NCI-H460 (cell line): ENCODE data around the gene NCAPD2. TPM values are rescaled to one million over a fixed set of nuclear protein-coding genes. Genes with fewer than 3 reads are reported as not detected.

Experiments
- DNase-seq: peaks from one replicate; pipeline ENCODE4 v3.0.0-alpha.2; 2016; ENCODE audit warnings: low read depth; ENCODE audit errors: extremely low read depth
- total RNA-seq: library from RNA; depleted of rRNA; stranded (reverse); fragments of >200 nt; shearing (Covaris generic); gene quantifications from 2 replicates; pipeline ENCODE4 v1.2.3, GENCODE V29; 2014

The NCAPD2 gene
- total RNA-seq, 1 experiment from 2014 or later: 68.4 TPM

- DNase-seq: peak; percentile 85
These were observed 38.4 kb downstream of the NCAPD2 start for GRCh38 chr12:6532051-6532926.

GRCh38 chr12:6532927-6533652 lies 39.2 kb downstream of the NCAPD2 start:
- DNase-seq: peak; percentile 60

GRCh38 chr12:6533653-6533922 lies 39.7 kb downstream of the NCAPD2 start:
- DNase-seq: no peak

- peak; percentile 96 for DNase-seq
These were observed 40.2 kb downstream of the NCAPD2 start, which contains the start of gene GAPDH for GRCh38 chr12:6533923-6534694. TSS of gene GAPDH (plus strand) at chr12:6534517. CDS start at chr12:6534833, 316 bp downstream.

GRCh38 chr12:6534695-6534944 lies 40.7 kb downstream of the NCAPD2 start:
- no peak for DNase-seq

- DNase-seq: no peak
These were observed 41.2 kb downstream of the NCAPD2 start for GRCh38 chr12:6534945-6535696.

- no peak for DNase-seq
These were observed 41.7 kb downstream of the NCAPD2 start for GRCh38 chr12:6535697-6535946.

- no peak for DNase-seq
These were observed 42.3 kb downstream of the NCAPD2 start for GRCh38 chr12:6535960-6536847.

GRCh38 chr12:6536894-6537579 lies 43.1 kb downstream of the NCAPD2 start:
- DNase-seq: no peak

GRCh38 chr12:6537580-6538419 lies 43.9 kb downstream of the NCAPD2 start:
- DNase-seq: peak; percentile 70

GRCh38 chr12:6538420-6539313 lies 44.8 kb downstream of the NCAPD2 start:
- no peak for DNase-seq

- DNase-seq: no peak
These were observed 45.4 kb downstream of the NCAPD2 start for GRCh38 chr12:6539314-6539682.

GRCh38 chr12:6539707-6540134 lies 45.8 kb downstream of the NCAPD2 start:
- peak; percentile 55 for DNase-seq

- peak; percentile 86 for DNase-seq
These were observed 46.4 kb downstream of the NCAPD2 start for GRCh38 chr12:6540181-6540877.

GRCh38 chr12:6541371-6542165 lies 47.7 kb downstream of the NCAPD2 start:
- DNase-seq: no peak
